Measurements from ENCODE around the gene PHRF1.

GRCh38 chr11:620935-621814 is 44.9 kb downstream of the PHRF1 start:
- no peak for TF ChIP-seq CTCF (IDR thresholded peaks at IDR 0.05; ENCODE audit: low read length)
- no peak for TF ChIP-seq EZH2 (optimal IDR thresholded peaks at IDR 0.05; ENCODE audit: low read depth, low read length)
